Measurements from ENCODE around the gene KLK3.

DNA sequence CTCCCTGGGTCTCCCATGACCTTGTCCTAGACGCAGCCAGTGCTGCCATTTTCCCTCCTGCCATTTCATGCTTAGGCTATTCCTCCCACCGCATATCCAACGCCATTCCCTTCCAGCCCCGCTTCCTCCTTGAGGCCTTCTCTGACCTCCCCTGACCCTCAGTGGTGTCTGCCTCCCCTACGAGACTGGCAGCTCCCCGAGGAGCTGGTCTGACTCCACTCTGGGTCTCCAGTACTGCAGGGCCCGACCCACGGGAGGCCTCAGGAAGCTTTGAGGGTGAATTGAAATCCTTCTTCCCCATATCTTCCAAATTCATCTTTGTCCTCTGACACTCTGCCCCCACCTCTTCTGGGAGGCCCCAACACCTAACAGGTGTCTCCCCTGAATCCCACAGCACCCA, 22.0 kb upstream of the KLK3 start:
- TF ChIP-seq, protein P1, sequence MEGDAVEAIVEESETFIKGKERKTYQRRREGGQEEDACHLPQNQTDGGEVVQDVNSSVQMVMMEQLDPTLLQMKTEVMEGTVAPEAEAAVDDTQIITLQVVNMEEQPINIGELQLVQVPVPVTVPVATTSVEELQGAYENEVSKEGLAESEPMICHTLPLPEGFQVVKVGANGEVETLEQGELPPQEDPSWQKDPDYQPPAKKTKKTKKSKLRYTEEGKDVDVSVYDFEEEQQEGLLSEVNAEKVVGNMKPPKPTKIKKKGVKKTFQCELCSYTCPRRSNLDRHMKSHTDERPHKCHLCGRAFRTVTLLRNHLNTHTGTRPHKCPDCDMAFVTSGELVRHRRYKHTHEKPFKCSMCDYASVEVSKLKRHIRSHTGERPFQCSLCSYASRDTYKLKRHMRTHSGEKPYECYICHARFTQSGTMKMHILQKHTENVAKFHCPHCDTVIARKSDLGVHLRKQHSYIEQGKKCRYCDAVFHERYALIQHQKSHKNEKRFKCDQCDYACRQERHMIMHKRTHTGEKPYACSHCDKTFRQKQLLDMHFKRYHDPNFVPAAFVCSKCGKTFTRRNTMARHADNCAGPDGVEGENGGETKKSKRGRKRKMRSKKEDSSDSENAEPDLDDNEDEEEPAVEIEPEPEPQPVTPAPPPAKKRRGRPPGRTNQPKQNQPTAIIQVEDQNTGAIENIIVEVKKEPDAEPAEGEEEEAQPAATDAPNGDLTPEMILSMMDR (IDR thresholded peaks at IDR 0.05; ENCODE audit: low read depth, low read length): no peak
- TF ChIP-seq EZH2phosphoT487 (IDR thresholded peaks at IDR 0.05; ENCODE audit: low read depth): no peak

Data from OCI-LY3 (cell line).